ENCODE measurements around the gene CDH15. TPM values are rescaled to one million over a fixed set of nuclear protein-coding genes. Genes with fewer than 3 reads are reported as not detected.

Gene CDH15
- total RNA-seq, 3 donors from 2014 or later (not counting 1 experiment from before 2014, with no cell fraction given): 0.20 TPM; not detected in 2

DNA sequence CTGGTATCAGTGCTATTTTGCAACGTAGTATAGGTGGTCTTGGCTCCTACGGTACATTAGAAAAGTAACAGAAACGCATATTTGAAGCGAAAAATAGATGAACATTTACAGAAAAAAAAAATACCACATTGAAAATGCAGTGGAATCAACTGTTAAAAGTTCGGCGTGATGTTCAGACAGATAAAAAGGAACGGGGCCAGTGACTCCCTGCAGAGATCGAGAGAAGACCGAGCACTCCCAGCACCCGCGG, 45.5 kb downstream of the CDH15 start:
- intact Hi-C loops (cut with micrococcal nuclease): loop anchor here (2.0 to 10.0 kb wide), 3 partner anchors 102 to 472 kb away; partner anchors contain the start of gene ACSF3
- Mint-ChIP-seq H3K27me3 (ENCODE audit: low read depth in 2 of 2) (no peaks in the 10 kb centered on the region), H3K36me3 (no peaks in the 10 kb centered on the region), H3K4me3 (peak overlapping the region; percentile 96), H3K27ac (peak overlapping the region; percentile 85 to 98), H3K9me3 (no peaks in the 10 kb centered on the region), H3K4me1 (peaks cover 21 to 41% of the 10 kb centered on the region in 2 donors)
- H3K4me1 ChIP-seq (ENCODE audit: control insufficient read depth, insufficient read depth, low read length): peaks cover 19% of the 10 kb centered on the region
- DNase-seq: no peak
- H3K27ac ChIP-seq (ENCODE audit: low read length): peak overlapping the region; percentile 99
- WGBS (ENCODE audit: insufficient coverage): 2% methylated on average over 10 of the region's 11 CpGs
- no peaks in the 10 kb centered on the region for H3K9me3 ChIP-seq (ENCODE audit: control insufficient read depth, insufficient read depth, low read length)
- H3K4me3 ChIP-seq (ENCODE audit: low read length): peak overlapping the region; percentile 96
- ATAC-seq: no peak
- peaks cover 9% of the 10 kb centered on the region for H3K36me3 ChIP-seq (ENCODE audit: control insufficient read depth, insufficient read depth, low read length)
- no peaks in the 10 kb centered on the region for H3K27me3 ChIP-seq (ENCODE audit: control insufficient read depth, insufficient read depth, low read length)
- TF ChIP-seq, protein P1, sequence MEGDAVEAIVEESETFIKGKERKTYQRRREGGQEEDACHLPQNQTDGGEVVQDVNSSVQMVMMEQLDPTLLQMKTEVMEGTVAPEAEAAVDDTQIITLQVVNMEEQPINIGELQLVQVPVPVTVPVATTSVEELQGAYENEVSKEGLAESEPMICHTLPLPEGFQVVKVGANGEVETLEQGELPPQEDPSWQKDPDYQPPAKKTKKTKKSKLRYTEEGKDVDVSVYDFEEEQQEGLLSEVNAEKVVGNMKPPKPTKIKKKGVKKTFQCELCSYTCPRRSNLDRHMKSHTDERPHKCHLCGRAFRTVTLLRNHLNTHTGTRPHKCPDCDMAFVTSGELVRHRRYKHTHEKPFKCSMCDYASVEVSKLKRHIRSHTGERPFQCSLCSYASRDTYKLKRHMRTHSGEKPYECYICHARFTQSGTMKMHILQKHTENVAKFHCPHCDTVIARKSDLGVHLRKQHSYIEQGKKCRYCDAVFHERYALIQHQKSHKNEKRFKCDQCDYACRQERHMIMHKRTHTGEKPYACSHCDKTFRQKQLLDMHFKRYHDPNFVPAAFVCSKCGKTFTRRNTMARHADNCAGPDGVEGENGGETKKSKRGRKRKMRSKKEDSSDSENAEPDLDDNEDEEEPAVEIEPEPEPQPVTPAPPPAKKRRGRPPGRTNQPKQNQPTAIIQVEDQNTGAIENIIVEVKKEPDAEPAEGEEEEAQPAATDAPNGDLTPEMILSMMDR (IDR thresholded peaks at IDR 0.05): no peak

DNA sequence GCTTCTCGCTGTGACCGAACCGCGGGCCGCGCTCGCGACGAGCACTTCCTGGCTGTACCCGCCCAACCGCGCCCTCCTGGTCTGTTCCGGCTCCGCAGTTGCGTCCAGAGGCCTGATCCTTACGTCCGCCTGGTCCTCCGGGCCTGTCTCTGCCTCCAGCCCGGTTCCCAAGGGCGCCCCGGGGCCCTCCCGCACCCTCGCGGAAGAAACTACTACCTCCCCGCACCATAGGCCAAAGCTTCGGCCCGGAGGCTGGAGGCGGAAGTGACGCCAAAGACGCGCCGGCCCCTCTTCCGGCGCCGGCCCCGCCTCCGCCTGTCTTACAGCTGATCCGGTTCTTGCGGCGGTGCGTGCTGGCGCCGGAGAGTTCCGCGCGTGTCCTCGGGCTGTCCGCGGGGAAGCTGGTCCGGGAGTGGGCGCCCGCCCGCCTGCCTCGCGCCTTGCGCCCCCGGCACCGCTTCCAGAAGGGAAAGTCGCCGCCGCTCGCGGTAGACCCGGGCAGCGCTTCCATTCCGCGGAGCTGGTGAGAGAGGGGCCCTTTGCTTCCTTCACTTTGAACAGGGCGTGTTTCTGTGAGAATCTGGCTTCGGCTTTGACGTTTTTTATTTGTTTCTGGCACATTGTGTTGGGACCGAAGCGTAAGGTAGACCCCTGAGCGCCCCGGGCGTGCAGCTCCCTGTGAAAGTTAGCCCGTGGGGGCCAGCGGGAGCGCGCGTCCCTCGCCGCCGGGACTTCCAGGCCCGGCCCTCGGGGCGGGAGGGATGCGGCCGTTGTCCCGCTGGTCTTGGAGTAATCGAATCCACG, 46.0 kb downstream of the CDH15 start, which contains the start of gene ZNF778:
ZNF778 (plus strand) TSS at position 316 of the 804 bp plus-strand sequence. CDS start 3,425 bp downstream, outside the sequence.
- Mint-ChIP-seq H3K9me3 (no peaks in the 10 kb centered on the region), H3K36me3 (peaks cover 3% of the 10 kb centered on the region), H3K27ac (peak within 1 kb of the TSS; percentile 85 to 98), H3K27me3 (ENCODE audit: low read depth in 2 of 2) (no peaks in the 10 kb centered on the region), H3K4me1 (peaks cover 23 to 41% of the 10 kb centered on the region in 2 donors), H3K4me3 (peak within 1 kb of the TSS; percentile 96)
- TF ChIP-seq, protein P1 (IDR thresholded peaks at IDR 0.05): no peak
- peaks cover 19% of the 10 kb centered on the region for H3K4me1 ChIP-seq (ENCODE audit: control insufficient read depth, insufficient read depth, low read length)
- no peaks in the 10 kb centered on the region for H3K27me3 ChIP-seq (ENCODE audit: control insufficient read depth, insufficient read depth, low read length)
- peaks cover 12% of the 10 kb centered on the region for H3K36me3 ChIP-seq (ENCODE audit: control insufficient read depth, insufficient read depth, low read length)
- ATAC-seq: peak; percentile 79 to 88 (median 84)
- peak; percentile 81 to 92 for DNase-seq
- under 1% methylated on average over 91 of the region's 91 CpGs for WGBS (ENCODE audit: insufficient coverage)
- no peaks in the 10 kb centered on the region for H3K9me3 ChIP-seq (ENCODE audit: control insufficient read depth, insufficient read depth, low read length)
- H3K4me3 ChIP-seq (ENCODE audit: low read length): peak within 1 kb of the TSS; percentile 96
- intact Hi-C loops (cut with micrococcal nuclease): loop anchor here (2.0 to 10.0 kb wide), 3 partner anchors 103 to 473 kb away; partner anchors contain the start of gene ACSF3
- H3K27ac ChIP-seq (ENCODE audit: low read length): peak within 1 kb of the TSS; percentile 99

DNA sequence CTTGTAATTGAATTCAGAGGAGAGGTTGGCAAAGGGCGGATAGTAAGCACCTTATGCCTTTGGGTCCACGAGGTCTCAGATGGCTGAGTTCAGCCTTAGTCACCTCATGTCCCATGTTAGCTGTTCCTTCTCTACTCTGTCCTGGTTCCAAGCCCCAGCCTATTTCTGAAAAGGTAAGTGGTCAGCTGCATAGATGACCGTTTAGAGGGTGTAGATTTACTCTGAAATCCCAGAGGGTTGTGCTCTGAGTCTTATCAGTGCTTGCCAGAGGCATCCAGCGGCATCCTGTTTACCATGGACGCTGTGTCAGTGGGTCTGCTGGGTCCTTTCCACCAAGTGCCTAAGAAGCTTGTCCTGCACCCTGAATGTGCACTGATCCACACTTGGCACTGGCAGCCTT, 47.8 kb downstream of the CDH15 start:
- Mint-ChIP-seq H3K9me3 (no peaks in the 10 kb centered on the region), H3K4me1 (peaks cover 26 to 41% of the 10 kb centered on the region in 2 donors), H3K27ac (peak overlapping the region; percentile 45 to 49), H3K4me3 (peak overlapping the region; percentile 47), H3K36me3 (peaks cover 7% of the 10 kb centered on the region), H3K27me3 (ENCODE audit: low read depth in 2 of 2) (no peaks in the 10 kb centered on the region)
- TF ChIP-seq, protein P1 (IDR thresholded peaks at IDR 0.05): no peak
- Histone ChIP-seq H3K4me1 (ENCODE audit: control insufficient read depth, insufficient read depth, low read length) (peaks cover 19% of the 10 kb centered on the region), H3K27me3 (ENCODE audit: control insufficient read depth, insufficient read depth, low read length) (no peaks in the 10 kb centered on the region), H3K36me3 (ENCODE audit: control insufficient read depth, insufficient read depth, low read length) (peaks cover 22% of the 10 kb centered on the region), H3K9me3 (ENCODE audit: control insufficient read depth, insufficient read depth, low read length) (no peaks in the 10 kb centered on the region), H3K4me3 (ENCODE audit: low read length) (no peak overlapping the region), H3K27ac (ENCODE audit: low read length) (no peak overlapping the region)
- intact Hi-C loops (cut with micrococcal nuclease): loop anchor here (10.0 kb wide), 1 partner anchor 125 kb away; the partner anchor contains the start of gene ACSF3
- no peak for DNase-seq
- no peak for ATAC-seq
- 71% methylated on average over 5 of the region's 5 CpGs for WGBS (ENCODE audit: insufficient coverage)
